Mammary microvascular endothelial cell (primary cell): ENCODE results near the gene IL3RA. TPM values are rescaled to one million over a fixed set of nuclear protein-coding genes. Genes with fewer than 3 reads are reported as not detected.

Experiments used
- total RNA-seq: library from RNA; depleted of rRNA; stranded (reverse); fragments of >200 nt; gene quantifications from 2 replicates; pipeline ENCODE4 v1.2.3, GENCODE V29; 2015

Gene IL3RA
- total RNA-seq, result 33.3 and 36.0 TPM in 2 replicates

GRCh38 chrX:1336331-1336943 is at the start of gene IL3RA:
Gene IL3RA, plus strand, starts transcription at chrX:1336785. Its CDS starts 4,981 bp downstream, at chrX:1341766.

DNA sequence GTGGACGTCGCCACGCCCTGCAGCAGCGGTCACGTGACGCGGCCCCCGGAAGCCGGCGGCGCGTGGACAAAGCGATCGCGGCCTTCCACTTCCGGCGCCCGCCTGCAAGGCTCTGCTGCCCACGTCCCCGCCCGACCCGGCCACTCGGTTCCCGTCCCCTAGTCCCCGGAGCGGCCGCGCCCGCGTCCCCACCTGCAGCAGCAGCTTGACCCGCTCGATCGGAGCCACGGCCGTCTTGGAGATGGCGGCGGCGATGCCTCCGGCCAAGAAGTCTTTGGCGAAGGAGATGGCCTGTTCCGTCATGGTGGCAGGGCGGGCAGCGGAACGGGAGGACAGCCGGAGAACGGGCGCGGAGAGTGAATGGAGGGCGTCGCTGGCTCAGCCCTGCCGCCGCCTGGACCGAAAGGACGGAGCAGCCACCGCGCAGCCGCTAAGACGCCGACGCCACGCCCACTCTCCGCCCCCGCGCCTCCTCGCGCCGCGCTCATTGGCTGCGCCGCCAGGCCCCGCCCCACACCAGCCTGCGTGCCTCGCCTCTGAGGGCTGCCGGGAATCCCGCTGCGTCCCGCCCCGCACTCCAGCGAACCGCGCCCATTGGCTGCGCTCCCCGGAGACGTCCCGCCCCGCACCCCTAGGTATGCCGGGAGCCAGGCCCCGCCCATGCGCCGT is 55.3 kb downstream of the IL3RA start, which contains the start of gene SLC25A6:
TSS of gene SLC25A6 (minus strand) at position 407 of the 669 bp plus-strand sequence. CDS start at position 303, 104 bp downstream.

Other genes starting within 250 kb of the IL3RA start
- 0.47 TPM in 1 of 2 replicates, not detected in the other for gene CRLF2, start 124.1 kb upstream of the IL3RA start, total RNA-seq
- not detected in 2 replicates for gene CSF2RA, start 68.0 kb upstream of the IL3RA start, total RNA-seq
- 246 and 266 TPM in 2 replicates for gene SLC25A6, start 55.3 kb downstream of the IL3RA start, total RNA-seq
- 27.0 and 29.4 TPM in 2 replicates for gene ASMTL, start 116.1 kb downstream of the IL3RA start, total RNA-seq
- gene P2RY8, start 200.4 kb downstream of the IL3RA start, total RNA-seq, result 0.67 and 1.7 TPM in 2 replicates